Endothelial cell of hepatic sinusoid (primary cell): ENCODE measurements around the gene CSKMT.

Experiments
- in situ Hi-C: cut with HindIII; loops from 2 replicates; pipeline ENCODE4 v1.10.0; 2017; ENCODE audit warnings: low sequenced_read_pairs

CSKMT gene

GRCh38 chr11:62715150-62716130 lies 50.3 kb downstream of the CSKMT start:
- in situ Hi-C loops: loop anchor here (10.0 kb wide), 2 partner anchors 59 to 81 kb away; partner anchors contain the start of gene TAF6L

- in situ Hi-C loops: loop anchor here (10.0 kb wide), 2 partner anchors 59 to 81 kb away; partner anchors contain the start of gene TAF6L
Measured at GRCh38 chr11:62716206-62716605, 51.1 kb downstream of the CSKMT start.

GRCh38 chr11:62716816-62717215 lies 51.7 kb downstream of the CSKMT start:
- in situ Hi-C loops: loop anchor here (10.0 kb wide), 2 partner anchors 58 to 82 kb away; partner anchors contain the start of gene TAF6L
